Measurements from ENCODE around the gene TSR1.
"Not testable (repeated sequence)": the region's sequence is repeated elsewhere in the genome, so short reads cannot be mapped to it uniquely, and the experiment has no call there.

Gene TSR1

GRCh38 chr17:2317796-2318195 is 18.5 kb downstream of the TSR1 start:
- no peak for DNase-seq (ENCODE audit: low read depth)
- no peak for TF ChIP-seq POLR2A (IDR thresholded peaks at IDR 0.05; ENCODE audit: extremely low read depth, insufficient read length)
- TF ChIP-seq MAX (IDR thresholded peaks at IDR 0.05; ENCODE audit: low read depth, low read length), result no peak
- TF ChIP-seq CTCF (IDR thresholded peaks at IDR 0.05; ENCODE audit: low read depth, low read length), result no peak
- TF ChIP-seq MYC (IDR thresholded peaks at IDR 0.05; ENCODE audit: low read depth, low read length), result no peak
- no peak overlapping the region for H3K4me3 ChIP-seq (ENCODE audit: low read depth, low read length)

GRCh38 chr17:2316916-2317205 is 19.4 kb downstream of the TSR1 start:
- DNase-seq (ENCODE audit: low read depth); H3K4me3 ChIP-seq (ENCODE audit: low read depth, low read length): not testable (repeated sequence)

- no peak for TF ChIP-seq MYC (IDR thresholded peaks at IDR 0.05; ENCODE audit: low read depth, low read length)
- TF ChIP-seq MAX (IDR thresholded peaks at IDR 0.05; ENCODE audit: low read depth, low read length), result no peak
- TF ChIP-seq POLR2A (IDR thresholded peaks at IDR 0.05; ENCODE audit: extremely low read depth, insufficient read length), result no peak
- TF ChIP-seq CTCF (IDR thresholded peaks at IDR 0.05; ENCODE audit: low read depth, low read length), result no peak
- DNase-seq (ENCODE audit: low read depth), result no peak
- H3K4me3 ChIP-seq (ENCODE audit: low read depth, low read length), result no peak overlapping the region
These were observed 23.5 kb downstream of the TSR1 start for GRCh38 chr17:2312736-2313135.

GRCh38 chr17:2309338-2310154 is 26.7 kb downstream of the TSR1 start:
- no peak for DNase-seq (ENCODE audit: low read depth)
- TF ChIP-seq MAX (IDR thresholded peaks at IDR 0.05; ENCODE audit: low read depth, low read length), result no peak
- TF ChIP-seq MYC (IDR thresholded peaks at IDR 0.05; ENCODE audit: low read depth, low read length), result no peak
- TF ChIP-seq CTCF (IDR thresholded peaks at IDR 0.05; ENCODE audit: low read depth, low read length), result no peak
- TF ChIP-seq POLR2A (IDR thresholded peaks at IDR 0.05; ENCODE audit: extremely low read depth, insufficient read length), result no peak
- H3K4me3 ChIP-seq (ENCODE audit: low read depth, low read length), result no peak overlapping the region

- no peak for DNase-seq (ENCODE audit: low read depth)
- no peak for TF ChIP-seq POLR2A (IDR thresholded peaks at IDR 0.05; ENCODE audit: extremely low read depth, insufficient read length)
- no peak for TF ChIP-seq MAX (IDR thresholded peaks at IDR 0.05; ENCODE audit: low read depth, low read length)
- TF ChIP-seq MYC (IDR thresholded peaks at IDR 0.05; ENCODE audit: low read depth, low read length), result no peak
- H3K4me3 ChIP-seq (ENCODE audit: low read depth, low read length), result no peak overlapping the region
These were observed 31.3 kb downstream of the TSR1 start for GRCh38 chr17:2304931-2305330.

GRCh38 chr17:2303204-2304188 is 32.8 kb downstream of the TSR1 start, which contains the start of the genes SMG6 and SRR:
TSS of gene SMG6 (minus strand) at chr17:2303785. CDS start at chr17:2303720, 65 bp downstream.
TSS of gene SRR (plus strand) at chr17:2303950. CDS start at chr17:2315561, 11,611 bp downstream.
- H3K4me3 ChIP-seq (ENCODE audit: low read depth, low read length), result peak within 1 kb of the TSS; percentile 81
- peak; percentile 86 for DNase-seq (ENCODE audit: low read depth)
- peak; percentile 45 for TF ChIP-seq POLR2A (IDR thresholded peaks at IDR 0.05; ENCODE audit: extremely low read depth, insufficient read length)
- no peak for TF ChIP-seq MYC (IDR thresholded peaks at IDR 0.05; ENCODE audit: low read depth, low read length)
- no peak for TF ChIP-seq CTCF (IDR thresholded peaks at IDR 0.05; ENCODE audit: low read depth, low read length)
- peak; percentile 3; the same call in 1 of the 2 replicates for TF ChIP-seq MAX (IDR thresholded peaks at IDR 0.05; ENCODE audit: low read depth, low read length)

Measured in NB4 (cell line).